Astrocyte (in vitro differentiated cells and primary cell): ENCODE results near the gene RALGAPA2. TPM values are rescaled to one million over a fixed set of nuclear protein-coding genes. Genes with fewer than 3 reads are reported as not detected.

Source experiments
- DNase-seq: peaks from one replicate; pipeline ENCODE4 v3.0.0-alpha.2; 2010; ENCODE audit warnings: low read depth
- FAIRE-seq: peaks from 2 replicates; lab custom pipeline; 2011; peaks lifted over from hg19 to GRCh38; lab: Jason Lieb, UNC
- H2AFZ ChIP-seq: 2 replicates; pipeline ENCODE4 v1.6.0; 2012; ENCODE audit warnings: low read depth, low read length, inconsistent platforms
- H3K27ac ChIP-seq: 2 replicates; pipeline ENCODE4 v1.5.1; 2011; ENCODE audit warnings: low read depth, low read length, inconsistent platforms
- H3K27me3 ChIP-seq: 2 replicates; pipeline ENCODE4 v1.6.0; 2011; ENCODE audit warnings: low read length, inconsistent platforms; ENCODE audit not compliant: insufficient read depth
- H3K36me3 ChIP-seq: 2 replicates; pipeline ENCODE4 v1.5.1; 2011; ENCODE audit warnings: low read length, inconsistent platforms; ENCODE audit not compliant: insufficient read depth
- H3K4me1 ChIP-seq: 2 replicates; pipeline ENCODE4 v1.5.1; 2011; ENCODE audit warnings: low read length, inconsistent platforms; ENCODE audit not compliant: insufficient read depth
- H3K4me2 ChIP-seq: 2 replicates; pipeline ENCODE4 v1.6.0; 2012; ENCODE audit warnings: low read length, inconsistent platforms
- H3K4me3 ChIP-seq: 2 replicates; pipeline ENCODE4 v1.5.1; 2011; ENCODE audit warnings: low read depth, mild to moderate bottlenecking, low read length, inconsistent platforms; ENCODE audit not compliant: insufficient read depth
- H3K79me2 ChIP-seq: 2 replicates; pipeline ENCODE4 v1.6.0; 2012; ENCODE audit warnings: mild to moderate bottlenecking, low read length, inconsistent platforms; ENCODE audit not compliant: insufficient read depth
- H3K9ac ChIP-seq: 2 replicates; pipeline ENCODE4 v1.6.0; 2012; ENCODE audit warnings: mild to moderate bottlenecking, low read length, inconsistent platforms
- H3K9me3 ChIP-seq: 2 replicates; pipeline ENCODE4 v1.5.1; 2012; ENCODE audit warnings: low read depth, mild to moderate bottlenecking, low read length, inconsistent platforms; ENCODE audit not compliant: insufficient read depth
- H4K20me1 ChIP-seq: 2 replicates; pipeline ENCODE4 v1.6.0; 2012; ENCODE audit warnings: low read length, inconsistent platforms; ENCODE audit not compliant: insufficient read depth
- H3K27ac Mint-ChIP-seq: one replicate; pipeline ENCODE4 v1.8.0; 2021; ENCODE audit warnings: mild to moderate bottlenecking, mixed read lengths; ENCODE audit not compliant: unreplicated experiment
- H3K27me3 Mint-ChIP-seq: one replicate; pipeline ENCODE4 v1.8.0; 2021; ENCODE audit warnings: low read depth, mixed read lengths; ENCODE audit not compliant: unreplicated experiment
- H3K36me3 Mint-ChIP-seq: one replicate; pipeline ENCODE4 v1.8.0; 2021; ENCODE audit warnings: low read depth, mixed read lengths; ENCODE audit not compliant: unreplicated experiment
- H3K4me1 Mint-ChIP-seq: one replicate; pipeline ENCODE4 v1.8.0; 2021; ENCODE audit warnings: low read depth, mixed read lengths; ENCODE audit not compliant: unreplicated experiment
- H3K4me3 Mint-ChIP-seq: one replicate; pipeline ENCODE4 v1.8.0; 2021; ENCODE audit warnings: mild to moderate bottlenecking, moderate library complexity, mixed read lengths; ENCODE audit not compliant: unreplicated experiment
- H3K9me3 Mint-ChIP-seq: one replicate; pipeline ENCODE4 v1.8.0; 2021; ENCODE audit warnings: mild to moderate bottlenecking, mixed read lengths; ENCODE audit not compliant: unreplicated experiment
- EZH2 ChIP-seq: IDR thresholded peaks from 2 replicates; pipeline ENCODE4 v1.6.1; 2012; ENCODE audit warnings: mild to moderate bottlenecking, low read length, inconsistent platforms; ENCODE audit not compliant: insufficient read depth
- total RNA-seq: library from RNA; stranded (reverse); gene quantifications from 2 replicates; pipeline ENCODE4 v1.2.1, GENCODE V29; 2021
- TF ChIP-seq, protein P1 (sequence below): IDR thresholded peaks from 2 replicates; pipeline ENCODE4 v1.5.1; 2011; ENCODE audit warnings: low read depth, mild to moderate bottlenecking, inconsistent platforms, low read length, moderate library complexity; ENCODE audit not compliant: insufficient read depth

RALGAPA2 gene
- total RNA-seq, 1 donor from 2014 or later = 6.6 TPM

DNA sequence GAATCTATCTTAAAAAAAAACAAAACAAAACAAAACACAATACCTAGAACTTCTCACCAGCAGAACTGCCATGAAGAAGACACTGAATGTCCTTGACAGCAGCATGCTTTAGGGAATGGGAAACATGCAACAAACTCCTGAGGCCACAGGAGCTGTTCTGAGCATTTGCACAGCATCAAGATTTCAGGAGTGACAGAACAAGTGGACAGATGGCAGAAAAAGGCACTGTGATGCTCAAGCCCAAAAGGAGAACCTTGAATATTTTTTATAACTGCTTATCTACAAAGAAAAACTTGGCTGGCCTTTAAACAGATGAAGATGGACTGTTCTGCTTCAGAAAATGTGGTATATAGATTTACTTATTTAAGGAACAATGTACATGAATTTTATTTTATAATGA lies 158.9 kb downstream of the RALGAPA2 start:
- H3K4me1 Mint-ChIP-seq = no peaks in the 10 kb centered on the region
- H4K20me1 ChIP-seq = no peaks in the 10 kb centered on the region
- no peak overlapping the region for H2AFZ ChIP-seq
- no peak overlapping the region for H3K4me3 Mint-ChIP-seq
- H3K27ac ChIP-seq = no peak overlapping the region
- FAIRE-seq = no peak
- no peak overlapping the region for H3K4me3 ChIP-seq
- H3K36me3 Mint-ChIP-seq = no peaks in the 10 kb centered on the region
- no peak overlapping the region for H3K27ac Mint-ChIP-seq
- no peak for TF ChIP-seq EZH2
- TF ChIP-seq, protein P1, sequence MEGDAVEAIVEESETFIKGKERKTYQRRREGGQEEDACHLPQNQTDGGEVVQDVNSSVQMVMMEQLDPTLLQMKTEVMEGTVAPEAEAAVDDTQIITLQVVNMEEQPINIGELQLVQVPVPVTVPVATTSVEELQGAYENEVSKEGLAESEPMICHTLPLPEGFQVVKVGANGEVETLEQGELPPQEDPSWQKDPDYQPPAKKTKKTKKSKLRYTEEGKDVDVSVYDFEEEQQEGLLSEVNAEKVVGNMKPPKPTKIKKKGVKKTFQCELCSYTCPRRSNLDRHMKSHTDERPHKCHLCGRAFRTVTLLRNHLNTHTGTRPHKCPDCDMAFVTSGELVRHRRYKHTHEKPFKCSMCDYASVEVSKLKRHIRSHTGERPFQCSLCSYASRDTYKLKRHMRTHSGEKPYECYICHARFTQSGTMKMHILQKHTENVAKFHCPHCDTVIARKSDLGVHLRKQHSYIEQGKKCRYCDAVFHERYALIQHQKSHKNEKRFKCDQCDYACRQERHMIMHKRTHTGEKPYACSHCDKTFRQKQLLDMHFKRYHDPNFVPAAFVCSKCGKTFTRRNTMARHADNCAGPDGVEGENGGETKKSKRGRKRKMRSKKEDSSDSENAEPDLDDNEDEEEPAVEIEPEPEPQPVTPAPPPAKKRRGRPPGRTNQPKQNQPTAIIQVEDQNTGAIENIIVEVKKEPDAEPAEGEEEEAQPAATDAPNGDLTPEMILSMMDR = no peak
- H3K36me3 ChIP-seq = no peaks in the 10 kb centered on the region
- no peaks in the 10 kb centered on the region for H3K9me3 ChIP-seq
- no peaks in the 10 kb centered on the region for H3K27me3 ChIP-seq
- no peaks in the 10 kb centered on the region for H3K79me2 ChIP-seq
- peaks cover 5% of the 10 kb centered on the region for H3K4me1 ChIP-seq
- H3K9me3 Mint-ChIP-seq = no peaks in the 10 kb centered on the region
- no peaks in the 10 kb centered on the region for H3K27me3 Mint-ChIP-seq
- DNase-seq = no peak
- H3K4me2 ChIP-seq = no peak overlapping the region
- no peak overlapping the region for H3K9ac ChIP-seq

DNA sequence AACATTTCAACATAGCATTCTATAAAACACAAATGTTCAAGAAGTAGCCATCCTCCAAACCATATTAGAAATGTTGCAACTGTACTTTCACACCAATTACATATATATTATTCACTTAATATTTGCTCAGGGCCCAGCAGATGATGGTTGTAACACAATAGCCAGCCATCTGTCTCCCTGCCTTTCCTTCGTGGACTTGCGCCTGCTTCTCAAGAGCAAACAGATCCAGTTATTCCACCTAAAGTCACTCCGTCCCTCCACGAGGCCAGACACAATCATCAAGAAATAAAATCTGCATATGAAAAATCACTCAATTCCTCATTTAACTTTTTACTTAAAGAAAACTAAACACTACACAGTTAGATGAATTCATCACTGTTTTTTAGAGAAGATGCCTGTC lies 160.4 kb downstream of the RALGAPA2 start:
- no peaks in the 10 kb centered on the region for H3K9me3 Mint-ChIP-seq
- Histone ChIP-seq H2AFZ (no peak overlapping the region), H3K27ac (no peak overlapping the region), H4K20me1 (no peaks in the 10 kb centered on the region), H3K9ac (no peak overlapping the region), H3K4me2 (no peak overlapping the region), H3K36me3 (no peaks in the 10 kb centered on the region), H3K4me3 (no peak overlapping the region), H3K4me1 (peaks cover 5% of the 10 kb centered on the region), H3K79me2 (no peaks in the 10 kb centered on the region), H3K9me3 (no peaks in the 10 kb centered on the region), H3K27me3 (no peaks in the 10 kb centered on the region)
- no peak overlapping the region for H3K4me3 Mint-ChIP-seq
- H3K27me3 Mint-ChIP-seq = no peaks in the 10 kb centered on the region
- H3K4me1 Mint-ChIP-seq = peaks cover 4% of the 10 kb centered on the region
- no peak overlapping the region for H3K27ac Mint-ChIP-seq
- TF ChIP-seq, protein P1 = no peak
- TF ChIP-seq EZH2 = no peak
- no peak for FAIRE-seq
- no peak for DNase-seq
- no peaks in the 10 kb centered on the region for H3K36me3 Mint-ChIP-seq

DNA sequence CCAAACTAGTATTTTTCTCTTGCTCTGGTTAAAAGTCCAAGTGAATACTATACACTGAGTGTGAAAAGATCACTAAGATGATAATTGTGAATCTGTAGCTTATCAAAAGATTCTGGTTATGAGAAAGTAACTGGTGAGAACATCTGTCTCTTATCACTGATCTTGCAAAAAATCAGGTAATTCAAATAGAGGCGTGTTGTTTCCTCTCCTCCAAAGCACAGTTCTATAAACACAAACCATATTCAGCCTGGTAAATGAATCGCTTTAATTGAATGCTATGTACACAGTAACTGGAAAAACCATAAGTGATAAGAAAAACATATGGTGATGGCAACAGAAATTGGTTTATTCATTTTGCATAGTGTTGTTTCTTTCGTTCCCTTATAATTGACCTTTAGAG lies 161.0 kb downstream of the RALGAPA2 start:
- Histone ChIP-seq H3K27me3 (no peaks in the 10 kb centered on the region), H3K4me1 (peaks cover 5% of the 10 kb centered on the region), H3K27ac (no peak overlapping the region), H3K9me3 (no peaks in the 10 kb centered on the region), H3K9ac (no peak overlapping the region), H4K20me1 (no peaks in the 10 kb centered on the region), H3K79me2 (no peaks in the 10 kb centered on the region), H3K4me2 (no peak overlapping the region), H3K36me3 (no peaks in the 10 kb centered on the region), H3K4me3 (no peak overlapping the region), H2AFZ (no peak overlapping the region)
- Mint-ChIP-seq H3K27me3 (no peaks in the 10 kb centered on the region), H3K4me1 (peaks cover 4% of the 10 kb centered on the region), H3K27ac (no peak overlapping the region), H3K4me3 (no peak overlapping the region), H3K36me3 (no peaks in the 10 kb centered on the region), H3K9me3 (no peaks in the 10 kb centered on the region)
- no peak for FAIRE-seq
- TF ChIP-seq, protein P1 = no peak
- no peak for TF ChIP-seq EZH2
- no peak for DNase-seq
